SH-SY5Y (cell line): ENCODE results near the gene GCG.

Experiments used
- GATA2 ChIP-seq: IDR thresholded peaks from 2 replicates; pipeline ENCODE4 v1.6.1; 2011; ENCODE audit warnings: mild to moderate bottlenecking, low read depth, low read length
- GATA3 ChIP-seq: IDR thresholded peaks from 2 replicates; pipeline ENCODE4 v1.6.1; 2011; ENCODE audit warnings: low read depth, mild to moderate bottlenecking, low read length, moderate library complexity

DNA sequence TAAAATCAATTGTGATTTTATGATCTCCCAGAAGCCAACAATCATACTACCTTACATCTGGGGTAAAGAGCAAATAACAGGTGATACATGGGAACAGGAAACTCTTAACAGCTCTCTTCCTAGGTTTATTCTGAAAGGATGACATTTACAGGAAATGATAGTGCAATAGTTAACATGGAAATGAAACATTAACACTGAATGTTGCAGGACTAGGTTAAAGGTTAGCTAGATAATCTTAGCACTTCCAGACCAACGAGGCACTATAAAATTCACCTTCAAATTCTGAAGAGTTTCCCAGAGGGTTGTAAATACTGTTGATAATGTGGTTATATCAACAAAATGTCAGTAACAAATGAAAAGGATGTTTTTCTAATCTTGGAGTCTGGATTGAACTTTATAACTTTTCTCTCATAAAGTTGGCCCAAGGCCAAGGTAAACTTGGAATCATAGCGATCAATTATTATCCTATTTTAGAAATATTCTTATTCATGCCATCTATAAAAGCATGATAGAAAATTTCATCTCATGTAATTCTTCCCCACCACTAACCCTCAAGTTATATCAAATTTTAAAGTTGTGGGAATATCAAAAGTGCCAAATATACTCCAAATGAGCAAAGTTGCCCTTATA is 32.9 kb upstream of the GCG start:
- TF ChIP-seq GATA2 (no peak), GATA3 (no peak)
